ENCODE measurements around the gene SHISA7.

Gene SHISA7

GRCh38 chr19:55443045-55443823 lies at the start of gene SHISA7:
TSS of gene SHISA7 (minus strand) at chr19:55443300. CDS start at chr19:55442863, 437 bp downstream.
- DNase-seq, result no peak

- no peak for DNase-seq
Measured at GRCh38 chr19:55492362-55492944, 49.4 kb upstream of the SHISA7 start.

- no peak for DNase-seq
Measured at GRCh38 chr19:55491546-55492360, 48.7 kb upstream of the SHISA7 start.

GRCh38 chr19:55490478-55491432 lies 47.7 kb upstream of the SHISA7 start:
- DNase-seq, result no peak

- no peak for DNase-seq
Measured at GRCh38 chr19:55489711-55490477, 46.8 kb upstream of the SHISA7 start.

- DNase-seq, result no peak
Measured at GRCh38 chr19:55488986-55489710, 46.0 kb upstream of the SHISA7 start.

GRCh38 chr19:55487924-55488687 lies 45.0 kb upstream of the SHISA7 start, which contains the start of gene SSC5D:
TSS of gene SSC5D (plus strand) at chr19:55488436. CDS start at chr19:55488590, 154 bp downstream.
- DNase-seq, result no peak

- no peak for DNase-seq
Measured at GRCh38 chr19:55486971-55487923, 44.1 kb upstream of the SHISA7 start.

GRCh38 chr19:55486043-55486970 lies 43.2 kb upstream of the SHISA7 start:
- no peak for DNase-seq

- DNase-seq, result no peak
Measured at GRCh38 chr19:55485439-55486011, 42.4 kb upstream of the SHISA7 start.

- peak; percentile 74 for DNase-seq
Measured at GRCh38 chr19:55484593-55485438, 41.7 kb upstream of the SHISA7 start, which contains the start of gene NAT14. TSS of gene NAT14 (plus strand) at chr19:55485188. CDS start at chr19:55485709, 521 bp downstream.

- DNase-seq, result no peak
Measured at GRCh38 chr19:55483706-55484592, 40.8 kb upstream of the SHISA7 start.

GRCh38 chr19:55482967-55483705 lies 40.0 kb upstream of the SHISA7 start:
- no peak for DNase-seq

Data from CD4-positive, alpha-beta T cell treated with Interleukin-12 subunit alpha and Interleukin-12 subunit beta, for 1 hour (primary cell).